Endothelial cell of umbilical vein (primary cell): ENCODE results near the gene SLC25A22. TPM values are rescaled to one million over a fixed set of nuclear protein-coding genes. Genes with fewer than 3 reads are reported as not detected.

Source experiments
- BruUV-seq: library from RNA; stranded (reverse); fragments of 400-500 nt; replicated peaks from 2 replicates; lab custom pipeline; 2021; lab: Mats Ljungman, UMichigan
- CTCF ChIA-PET: fragments of 300-600, 350-600 bp; sonication (Branson Sonifier 250); formaldehyde crosslinking; loops from one replicate; lab custom pipeline; 2021; ENCODE audit warnings: antibody characterized with exemption, inconsistent platforms; lab: Charles Lee
- POLR2A ChIA-PET: fragments of 300-600, 350-600 bp; sonication (Branson Sonifier 250); formaldehyde crosslinking; loops from one replicate; lab custom pipeline; 2021; ENCODE audit warnings: antibody characterized with exemption, inconsistent platforms; lab: Charles Lee
- DNase-seq: peaks from one replicate; pipeline ENCODE4 v3.0.0-alpha.2; 2011; ENCODE audit warnings: low read depth, low spot score
- FAIRE-seq: peaks from 2 replicates; lab custom pipeline; 2011; peaks lifted over from hg19 to GRCh38; lab: Jason Lieb, UNC
- H2AFZ ChIP-seq: 2 replicates; pipeline ENCODE4 v1.6.0; 2012; ENCODE audit warnings: low read depth, low read length, control low read depth, inconsistent platforms
- H3K27ac ChIP-seq: 2 replicates; pipeline ENCODE4 v1.5.1; 2011; ENCODE audit warnings: low read depth, mild to moderate bottlenecking, control low read depth, low read length, moderate library complexity; ENCODE audit not compliant: insufficient read depth
- H3K27me3 ChIP-seq, 2 experiments: 2 replicates each; pipeline versions ENCODE4 v1.6.0 to v1.6.1; 2011; ENCODE audit warnings: low read length in 2 of 2, mixed read lengths in 1 of 2; ENCODE audit not compliant: control insufficient read depth in 2 of 2, insufficient read depth in 2 of 2
- H3K36me3 ChIP-seq, 2 experiments: 2 replicates in 1 of 2; 3 replicates in 1 of 2; pipeline ENCODE4 v1.5.1; 2011; ENCODE audit warnings: low read length in 2 of 2, mild to moderate bottlenecking in 1 of 2, moderate library complexity in 1 of 2; ENCODE audit not compliant: control insufficient read depth in 2 of 2, insufficient read depth in 2 of 2; ENCODE audit errors: extremely low read depth in 1 of 2
- H3K4me1 ChIP-seq: 3 replicates; pipeline ENCODE4 v1.5.1; 2011; ENCODE audit warnings: mild to moderate bottlenecking, low read length; ENCODE audit not compliant: control insufficient read depth, insufficient read depth; ENCODE audit errors: extremely low read depth
- H3K4me2 ChIP-seq: 2 replicates; pipeline ENCODE4 v1.6.1; 2011; ENCODE audit warnings: low read length, control low read depth, mixed read lengths; ENCODE audit not compliant: insufficient read depth
- H3K4me3 ChIP-seq, 3 experiments: fragments of 200-600 bp in 1 of 3; sonication (generic), shearing (Covaris generic) in 1 of 3; replicated peaks in 1 of 3; 2 replicates each; pipeline ENCODE4 v1.5.1; 2011 to 2016; ENCODE audit warnings: control low read depth in 3 of 3, low read length in 3 of 3, mild to moderate bottlenecking in 2 of 3, inconsistent platforms in 1 of 3, low read depth in 1 of 3, moderate library complexity in 1 of 3; ENCODE audit not compliant: insufficient read depth in 1 of 3
- H3K79me2 ChIP-seq: 2 replicates; pipeline ENCODE4 v1.6.0; 2012; ENCODE audit warnings: low read length, inconsistent platforms; ENCODE audit not compliant: control insufficient read depth, insufficient read depth
- H3K9ac ChIP-seq: replicated peaks from 2 replicates; pipeline ENCODE3; 2011; ENCODE audit warnings: low read length, control low read depth; ENCODE audit not compliant: insufficient read depth; ENCODE audit errors: extremely low read depth
- H3K9me1 ChIP-seq: replicated peaks from 3 replicates; pipeline ENCODE4 v1.6.0; 2011; ENCODE audit warnings: mild to moderate bottlenecking, low read length; ENCODE audit not compliant: control insufficient read depth, insufficient read depth; ENCODE audit errors: extremely low read depth
- H3K9me3 ChIP-seq: replicated peaks from 2 replicates; pipeline ENCODE4 v1.5.1; 2012; ENCODE audit warnings: low read length, inconsistent platforms; ENCODE audit not compliant: control insufficient read depth, insufficient read depth
- H4K20me1 ChIP-seq: replicated peaks from 2 replicates; pipeline ENCODE3; 2011; ENCODE audit warnings: mild to moderate bottlenecking, low read length; ENCODE audit not compliant: control insufficient read depth, insufficient read depth; ENCODE audit errors: extremely low read depth
- EZH2 ChIP-seq: IDR thresholded peaks from 2 replicates; pipeline ENCODE4 v1.6.1; 2012; ENCODE audit warnings: borderline replicate concordance, low read depth, mild to moderate bottlenecking, moderate library complexity, low read length, inconsistent platforms; ENCODE audit not compliant: severe bottlenecking
- FOS ChIP-seq: IDR thresholded peaks from 2 replicates; pipeline ENCODE4 v1.6.1; 2011; ENCODE audit warnings: mild to moderate bottlenecking, low read length, moderate library complexity, borderline replicate concordance; ENCODE audit not compliant: insufficient read depth
- GATA2 ChIP-seq: IDR thresholded peaks from 2 replicates; pipeline ENCODE4 v1.7.0; 2011; ENCODE audit warnings: low read depth, mild to moderate bottlenecking, moderate library complexity, mixed read lengths, low read length; ENCODE audit not compliant: insufficient read length, insufficient read depth
- JUN ChIP-seq: IDR thresholded peaks from 2 replicates; pipeline ENCODE4 v1.6.1; 2011; ENCODE audit warnings: borderline replicate concordance, low read depth; ENCODE audit not compliant: insufficient read length, insufficient read depth
- MAX ChIP-seq: IDR thresholded peaks from 2 replicates; pipeline ENCODE4 v1.6.1; 2011; ENCODE audit not compliant: insufficient read depth, insufficient read length
- MYC ChIP-seq: IDR thresholded peaks from one replicate; pipeline ENCODE4 v1.6.1; 2011; ENCODE audit warnings: mild to moderate bottlenecking, low read depth, low read length
- POLR2A ChIP-seq: IDR thresholded peaks from 2 replicates; pipeline ENCODE4 v1.6.1; 2012; ENCODE audit warnings: low read depth, mild to moderate bottlenecking, control low read depth, low read length
- POLR2AphosphoS5 ChIP-seq: IDR thresholded peaks from 2 replicates; pipeline ENCODE4 v1.6.1; 2012; ENCODE audit warnings: low read depth, mild to moderate bottlenecking, control low read depth, low read length, moderate library complexity; ENCODE audit not compliant: insufficient read depth
- dilution Hi-C: fragments of 300-500 bp; cut with MboI; formaldehyde crosslinking; loops from one replicate; pipeline ENCODE4 v1.15.0; 2019; ENCODE audit warnings: low sequenced_read_pairs; ENCODE audit not compliant: extremely low pct_ligation_motif_present
- intact Hi-C: fragments of 100-400 bp; cut with micrococcal nuclease; formaldehyde crosslinking; loops from one replicate; pipeline ENCODE4 v1.10.0; 2022
- polyA plus RNA-seq, 4 experiments: library from polyadenylated mRNA; depleted of rRNA in 3 of 4; stranded (reverse) in 3 of 4; unstranded in 1 of 4; fragments of >200 nt; gene quantifications; 2 replicates each; pipeline versions ENCODE4 v1.2.1 to v1.2.3, GENCODE V29; 2011 to 2012; ENCODE audit warnings: missing spikeins in 1 of 4
- total RNA-seq: library from RNA; stranded (reverse); gene quantifications from 2 replicates; pipeline ENCODE4 v1.2.3, GENCODE V29; 2021
- TF ChIP-seq, protein P1 (sequence below), 2 donors: IDR thresholded peaks; 1 replicate in 1 of 2; 2 replicates in 1 of 2; pipeline ENCODE4 v1.5.1; 2011; ENCODE audit warnings: low read length in 2 of 2, mild to moderate bottlenecking in 2 of 2, moderate library complexity in 2 of 2, control low read depth in 1 of 2, inconsistent platforms in 1 of 2, low read depth in 1 of 2; ENCODE audit not compliant: insufficient read depth in 1 of 2; ENCODE audit errors: extremely low read depth in 1 of 2

Gene SLC25A22
- total and polyA plus RNA-seq, 2 donors (not counting 3 experiments of a cell fraction or from before 2014, with no cell fraction given), result 24.5 to 24.9 TPM

DNA sequence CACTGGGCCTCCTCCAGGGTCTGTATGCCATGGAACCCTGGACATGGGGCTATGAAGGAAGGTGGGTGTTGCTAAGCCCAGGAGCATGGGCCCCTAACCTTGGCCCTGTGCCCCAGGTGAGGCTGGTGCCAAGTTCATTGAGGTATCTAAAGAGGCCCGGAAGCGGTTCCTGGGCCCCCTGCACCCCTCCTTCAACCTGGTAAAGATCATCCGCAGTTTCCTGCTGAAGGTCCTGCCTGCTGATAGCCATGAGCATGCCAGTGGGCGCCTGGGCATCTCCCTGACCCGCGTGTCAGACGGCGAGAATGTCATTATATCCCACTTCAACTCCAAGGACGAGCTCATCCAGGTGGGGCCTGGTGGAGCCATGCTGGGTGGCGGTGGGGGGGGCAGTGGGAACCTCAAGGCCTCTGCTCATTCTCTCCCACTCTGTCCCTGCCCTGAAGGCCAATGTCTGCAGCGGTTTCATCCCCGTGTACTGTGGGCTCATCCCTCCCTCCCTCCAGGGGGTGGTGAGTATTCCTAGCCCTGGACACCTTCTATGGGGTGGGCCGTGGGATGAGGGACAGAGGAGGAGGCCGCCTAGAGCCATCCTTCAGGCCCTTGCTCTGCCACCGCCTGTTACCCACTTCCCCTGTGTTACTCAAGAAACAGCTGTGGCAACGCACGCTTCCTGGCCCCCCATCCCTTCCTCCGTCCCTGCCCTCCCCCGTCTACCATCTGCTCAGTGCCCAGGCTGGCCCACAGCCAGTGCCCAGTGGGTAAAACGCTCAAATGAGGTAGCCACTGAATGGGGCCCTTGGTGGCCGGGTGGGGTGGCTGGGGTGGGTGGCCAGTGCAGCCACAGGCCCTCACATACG is 23.7 kb upstream of the SLC25A22 start:
- intact Hi-C loops, result no loop called here
- no TSS peak for BruUV-seq
- no peak overlapping the region for H3K27ac ChIP-seq

More for the DNA sequence above, 23.7 kb upstream of the SLC25A22 start:
- TF ChIP-seq POLR2A (no peak), EZH2 (no peak), MYC (no peak), JUN (no peak), POLR2AphosphoS5 (no peak), FOS (no peak), MAX (no peak), GATA2 (no peak)
- TF ChIP-seq, protein P1, sequence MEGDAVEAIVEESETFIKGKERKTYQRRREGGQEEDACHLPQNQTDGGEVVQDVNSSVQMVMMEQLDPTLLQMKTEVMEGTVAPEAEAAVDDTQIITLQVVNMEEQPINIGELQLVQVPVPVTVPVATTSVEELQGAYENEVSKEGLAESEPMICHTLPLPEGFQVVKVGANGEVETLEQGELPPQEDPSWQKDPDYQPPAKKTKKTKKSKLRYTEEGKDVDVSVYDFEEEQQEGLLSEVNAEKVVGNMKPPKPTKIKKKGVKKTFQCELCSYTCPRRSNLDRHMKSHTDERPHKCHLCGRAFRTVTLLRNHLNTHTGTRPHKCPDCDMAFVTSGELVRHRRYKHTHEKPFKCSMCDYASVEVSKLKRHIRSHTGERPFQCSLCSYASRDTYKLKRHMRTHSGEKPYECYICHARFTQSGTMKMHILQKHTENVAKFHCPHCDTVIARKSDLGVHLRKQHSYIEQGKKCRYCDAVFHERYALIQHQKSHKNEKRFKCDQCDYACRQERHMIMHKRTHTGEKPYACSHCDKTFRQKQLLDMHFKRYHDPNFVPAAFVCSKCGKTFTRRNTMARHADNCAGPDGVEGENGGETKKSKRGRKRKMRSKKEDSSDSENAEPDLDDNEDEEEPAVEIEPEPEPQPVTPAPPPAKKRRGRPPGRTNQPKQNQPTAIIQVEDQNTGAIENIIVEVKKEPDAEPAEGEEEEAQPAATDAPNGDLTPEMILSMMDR (IDR thresholded peaks at IDR 0.05; ENCODE audit: extremely low read depth in 1 of 2, insufficient read depth in 1 of 2, low read depth in 1 of 2, low read length in 2 of 2), result no peak
- dilution Hi-C loops, result no loop called here
- CTCF ChIA-PET, result interaction anchor here (0.6 to 1.2 kb wide), 2 partner anchors 26 to 280 kb away, joined by 4 read pairs; no protein-coding TSS in a partner anchor
- no peak for FAIRE-seq
- Histone ChIP-seq H3K27me3 (no peaks in the 10 kb centered on the region), H3K9me1 (no peaks in the 10 kb centered on the region), H3K4me3 (no peak overlapping the region), H2AFZ (no peak overlapping the region), H3K36me3 (peaks cover 4 to 17% of the 10 kb centered on the region in 2 experiments), H3K9ac (no peak overlapping the region), H3K9me3 (no peaks in the 10 kb centered on the region), H3K4me1 (peaks cover 20% of the 10 kb centered on the region), H3K4me2 (no peak overlapping the region), H3K79me2 (peaks cover 19% of the 10 kb centered on the region), H4K20me1 (no peaks in the 10 kb centered on the region)
- POLR2A ChIA-PET, result interaction anchor here (0.6 to 1.1 kb wide), 2 partner anchors 11 to 23 kb away, joined by 4 read pairs; no protein-coding TSS in a partner anchor
- no peak for DNase-seq
